COLO829 (cell line): ENCODE measurements around the gene BCL10.

Experiments used
- DNase-seq: peaks from one replicate; pipeline ENCODE4 v3.0.0; 2012; ENCODE audit warnings: low spot score

The BCL10 gene

DNA sequence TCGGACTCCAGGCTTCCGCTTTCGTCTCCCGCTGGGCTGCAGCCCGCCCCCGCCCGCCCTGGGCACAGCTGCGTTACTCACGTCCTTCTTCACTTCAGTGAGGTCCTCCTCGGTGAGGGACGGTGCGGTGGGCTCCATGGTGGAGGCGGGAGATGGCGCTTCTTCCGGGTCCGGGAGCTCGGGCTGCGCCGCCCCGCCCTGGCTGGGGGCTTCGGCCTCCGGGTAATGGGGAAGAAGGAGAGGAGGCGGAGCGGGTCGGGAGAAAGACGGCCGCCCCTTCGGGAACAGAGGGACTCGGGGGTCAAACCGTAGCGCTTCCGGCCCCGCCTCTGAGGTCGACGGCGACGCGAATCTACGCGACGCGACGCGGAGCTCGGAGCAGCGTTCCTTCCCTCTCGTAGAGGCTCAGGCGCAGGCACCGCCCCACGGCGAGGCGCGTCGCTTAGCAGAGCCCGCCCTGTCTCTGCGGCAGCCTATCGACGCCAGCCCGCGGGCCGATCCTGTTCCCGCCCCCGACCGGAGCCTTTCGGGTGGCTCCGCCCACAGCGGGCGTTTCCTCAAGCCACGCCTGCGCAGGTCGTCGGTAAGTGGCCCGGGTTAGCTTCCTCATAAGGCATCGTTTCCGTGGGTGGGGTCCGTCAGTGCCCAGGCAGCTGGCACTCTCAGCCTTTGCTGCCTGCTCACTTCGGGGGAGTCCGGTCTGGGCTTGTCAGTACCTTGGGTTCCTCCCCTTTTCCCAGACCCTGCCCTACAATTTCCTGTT, at the start of gene BCL10:
Gene BCL10, minus strand, starts transcription at position 418 of the 763 bp plus-strand sequence. Its CDS starts 280 bp downstream, at position 138.
- peak; percentile 94 for DNase-seq

DNA sequence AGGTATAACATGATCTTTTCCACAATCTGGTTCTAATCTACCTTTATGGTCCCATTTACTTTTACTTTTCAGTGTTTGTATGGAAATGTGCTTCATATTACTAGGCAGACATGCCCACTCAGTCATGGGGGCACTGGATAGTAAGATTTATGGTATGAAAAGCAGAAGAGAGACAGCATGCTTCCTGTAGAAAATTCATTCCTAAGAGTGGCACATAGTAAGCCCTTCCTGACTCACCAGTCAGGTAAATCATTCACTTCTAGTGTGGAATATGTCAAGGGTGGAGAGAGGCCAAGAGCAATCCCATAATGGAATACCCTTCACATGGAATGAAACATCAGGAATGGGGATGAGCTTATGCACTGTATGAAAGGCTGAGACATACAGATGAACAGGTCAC, 49.5 kb upstream of the BCL10 start:
- no peak for DNase-seq

DNA sequence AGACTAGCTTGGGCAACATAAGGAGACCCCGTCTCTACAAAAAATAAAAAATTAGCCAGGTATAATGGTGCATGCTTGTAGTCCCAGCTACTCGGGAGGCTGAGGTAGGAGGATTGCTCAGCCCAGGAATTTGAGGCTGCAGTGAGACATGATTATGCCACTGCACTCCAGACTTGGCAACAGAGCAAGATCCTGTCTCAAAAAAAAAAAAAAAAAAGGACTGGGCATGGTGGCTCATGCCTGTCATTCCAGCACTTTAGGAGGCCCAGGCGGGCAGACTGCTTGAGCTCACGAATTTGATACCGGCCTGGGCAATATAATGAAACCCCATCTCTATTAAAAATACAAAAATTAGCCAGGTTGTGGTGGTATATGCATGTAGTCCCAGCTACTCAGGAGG, 47.3 kb upstream of the BCL10 start:
- DNase-seq: no peak

DNA sequence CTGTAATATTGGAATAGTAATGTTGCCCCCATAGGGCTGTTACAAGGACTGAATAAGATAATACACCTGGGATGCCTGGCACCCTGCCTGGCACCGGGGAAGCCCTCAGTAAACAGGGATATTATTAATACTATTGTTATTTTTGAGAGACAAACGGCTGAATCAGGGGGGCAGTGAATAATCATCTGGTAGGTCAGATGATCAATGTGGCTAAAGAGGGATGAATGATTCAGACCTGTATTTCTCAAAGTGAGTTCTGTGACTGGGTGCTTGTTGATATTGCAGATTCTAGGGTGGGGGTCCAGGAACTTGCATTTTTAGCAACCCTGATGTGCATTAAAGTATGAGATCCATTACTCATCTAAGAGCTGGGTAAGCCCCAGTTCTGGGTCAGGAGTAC, 46.2 kb upstream of the BCL10 start:
- no peak for DNase-seq

DNA sequence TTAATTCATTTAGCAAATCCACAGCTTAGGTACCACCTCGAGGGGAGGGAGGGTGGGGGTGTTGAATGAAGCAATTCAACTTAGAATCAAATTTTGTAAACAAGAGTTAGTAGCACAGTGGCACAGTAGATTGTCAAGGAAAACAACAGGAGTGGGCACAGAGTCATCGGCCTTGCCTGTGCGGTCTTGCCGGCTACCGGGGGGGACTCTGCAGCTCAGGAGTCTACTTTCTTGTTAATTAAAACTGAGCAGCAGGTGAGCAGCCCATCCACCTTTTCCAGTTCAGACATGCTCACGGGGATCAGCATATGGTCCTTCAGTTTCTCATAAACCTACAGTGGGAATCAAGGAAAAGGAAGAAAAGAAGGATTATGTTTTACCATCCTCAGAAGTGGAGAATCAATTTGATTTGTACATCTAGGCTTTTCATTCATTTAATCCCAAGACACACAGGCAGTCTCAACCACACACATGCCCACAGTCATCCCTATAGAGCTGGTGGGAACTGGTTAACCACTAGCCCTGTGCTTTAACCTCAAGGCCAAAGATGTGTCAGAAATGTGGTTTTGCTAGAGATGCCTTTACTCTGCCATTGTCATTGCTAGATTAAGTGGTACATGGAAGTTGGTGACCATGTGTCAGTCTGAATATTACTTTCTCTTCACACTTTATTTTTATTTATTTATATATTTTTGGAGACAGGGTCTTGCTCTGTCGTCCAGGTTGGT, 45.0 kb upstream of the BCL10 start:
- DNase-seq: no peak

DNA sequence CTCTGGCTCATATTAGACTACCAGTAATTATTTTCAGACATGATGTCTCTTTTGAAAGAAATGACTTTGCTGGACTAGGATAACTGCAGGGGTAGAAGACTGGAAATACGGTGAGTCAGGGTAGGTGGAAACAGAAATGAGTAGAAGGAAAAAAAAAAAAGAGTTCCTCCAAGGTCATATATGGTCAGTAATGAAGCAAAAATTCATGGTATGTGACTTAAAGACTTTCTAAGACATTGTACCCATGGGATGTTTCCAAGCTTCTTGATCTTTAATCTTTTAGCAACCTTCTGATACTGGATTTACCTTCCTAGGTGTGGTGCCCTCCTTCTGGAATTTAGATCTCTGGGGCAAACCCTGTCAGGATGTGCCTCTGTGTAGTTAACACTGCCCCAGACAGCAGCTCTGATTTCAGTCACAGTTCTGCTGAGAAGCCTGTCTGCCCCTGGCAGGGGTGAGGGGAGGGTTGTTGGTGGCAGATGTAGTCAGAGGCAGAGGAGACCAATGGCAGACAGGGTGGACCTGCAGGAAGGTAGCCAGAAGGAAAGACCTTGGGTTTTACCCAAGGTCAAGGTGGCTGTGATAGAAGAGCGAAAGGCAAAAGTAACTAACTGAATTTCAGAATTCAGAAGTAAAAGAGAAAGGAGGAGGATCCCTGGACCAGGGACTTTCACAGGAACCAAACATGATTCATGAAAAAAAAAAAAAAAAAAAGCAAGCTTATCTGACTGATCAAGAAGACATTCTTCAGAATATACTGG, 44.1 kb upstream of the BCL10 start:
- DNase-seq: no peak

DNA sequence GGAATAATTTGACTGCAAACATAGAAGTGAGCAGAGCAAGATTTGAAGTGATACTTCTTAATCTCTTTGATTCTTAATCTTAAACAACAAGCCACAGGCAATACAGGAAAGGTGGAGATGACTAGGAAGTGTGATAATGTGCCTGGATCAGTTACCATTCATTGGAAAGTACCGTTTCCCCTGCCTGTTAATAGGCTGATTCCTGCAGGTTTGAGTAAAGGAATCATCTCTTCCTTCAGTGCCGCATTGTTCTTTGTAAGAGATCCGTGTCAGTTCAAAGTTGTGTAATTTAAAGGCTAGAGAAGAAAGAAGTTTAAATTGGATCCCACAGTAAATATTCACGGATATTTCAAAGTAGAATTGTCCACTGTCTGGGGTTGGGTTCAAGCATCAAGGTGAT, 43.5 kb upstream of the BCL10 start:
- no peak for DNase-seq

DNA sequence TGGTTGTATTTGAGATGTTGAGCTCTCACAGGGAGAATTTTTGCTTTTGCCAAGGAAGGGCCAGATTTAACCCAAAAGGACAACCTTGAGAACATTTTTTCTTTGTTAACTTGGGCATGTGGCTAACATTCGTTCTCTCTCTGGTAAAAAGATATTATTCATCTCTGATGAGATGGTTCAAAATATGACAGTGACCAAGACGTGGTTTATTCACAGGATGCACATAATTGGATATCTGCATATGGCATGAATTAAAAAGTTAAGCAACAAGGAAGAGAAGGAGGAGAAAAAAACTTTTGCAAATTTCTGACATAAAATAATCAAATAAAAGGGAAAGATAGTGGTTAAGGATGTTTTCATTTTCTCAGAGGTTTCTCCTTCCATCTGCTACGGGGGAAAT, 43.1 kb upstream of the BCL10 start:
- DNase-seq: no peak

DNA sequence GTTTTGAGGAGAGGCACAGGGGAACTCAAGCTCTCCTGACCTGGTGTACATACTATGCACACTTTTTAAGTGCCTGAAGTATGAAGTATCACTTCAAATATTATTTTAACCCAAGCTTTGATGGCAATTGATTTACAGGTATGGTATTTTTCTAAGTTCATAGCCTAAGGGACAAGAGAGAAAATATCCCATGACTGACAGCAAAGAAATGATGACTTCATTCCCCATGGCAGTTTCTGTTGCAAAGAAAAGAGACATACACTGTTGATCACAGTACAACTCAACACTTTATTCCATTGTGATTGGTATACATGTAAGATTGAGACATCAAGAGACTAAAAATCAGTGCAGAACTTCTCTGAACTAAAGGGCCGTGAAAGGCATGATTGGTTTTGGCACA, 41.8 kb upstream of the BCL10 start:
- no peak for DNase-seq

DNA sequence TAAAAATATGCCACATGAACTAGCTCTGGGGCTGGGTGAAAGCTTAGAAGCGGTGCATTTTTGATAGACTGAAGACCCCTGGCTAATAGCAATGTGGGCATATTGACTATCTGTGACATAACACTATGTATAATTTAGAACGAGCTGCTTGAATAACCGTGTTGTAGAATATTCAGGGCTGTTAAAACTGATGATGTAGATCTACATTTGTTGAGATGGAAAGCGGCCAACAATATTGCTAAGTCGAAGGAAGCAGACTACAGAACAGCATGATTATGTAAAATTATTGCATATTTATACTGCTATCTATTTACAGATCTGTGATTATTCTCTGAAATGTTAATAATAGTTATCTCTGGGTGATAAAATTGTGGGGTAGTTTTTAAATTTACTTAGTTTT, 41.1 kb upstream of the BCL10 start:
- no peak for DNase-seq

DNA sequence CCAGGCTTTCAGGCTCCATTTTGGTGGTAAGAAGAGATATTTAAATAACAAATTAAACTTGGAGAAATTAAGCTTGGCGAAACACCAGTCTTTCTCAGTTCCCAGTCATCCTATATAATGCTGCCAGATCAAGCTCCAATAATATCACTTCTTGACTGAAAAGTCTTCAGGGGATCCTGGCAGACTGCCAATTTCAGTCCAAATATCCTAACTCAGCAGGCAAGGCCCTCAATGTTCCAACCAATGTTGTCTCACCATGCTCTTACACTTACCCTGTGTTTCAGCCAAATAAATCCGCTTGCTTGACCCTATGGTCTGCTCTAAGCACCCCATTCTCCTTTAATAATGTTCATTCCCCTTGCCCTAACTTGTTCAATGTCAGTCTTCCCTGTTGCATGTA, 39.9 kb upstream of the BCL10 start:
- no peak for DNase-seq

DNA sequence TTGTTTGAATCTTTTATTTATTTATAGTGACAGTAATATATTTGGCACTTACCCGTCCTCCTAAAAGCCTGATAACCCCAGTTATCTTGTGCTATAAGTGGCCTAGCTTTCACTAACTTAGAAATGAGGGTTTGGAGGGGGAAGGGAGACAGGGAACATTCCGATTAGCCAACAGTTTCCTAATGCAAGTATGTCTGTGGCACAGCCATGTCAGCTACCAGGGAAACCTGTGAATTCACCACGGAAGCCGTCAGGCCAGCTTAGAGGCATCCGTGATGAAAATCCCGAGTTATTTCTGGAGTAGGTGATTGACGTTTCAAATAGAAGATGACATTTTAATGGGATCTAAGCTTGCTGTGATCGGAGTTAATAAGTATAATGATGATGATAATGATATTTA, 39.4 kb upstream of the BCL10 start:
- no peak for DNase-seq

DNA sequence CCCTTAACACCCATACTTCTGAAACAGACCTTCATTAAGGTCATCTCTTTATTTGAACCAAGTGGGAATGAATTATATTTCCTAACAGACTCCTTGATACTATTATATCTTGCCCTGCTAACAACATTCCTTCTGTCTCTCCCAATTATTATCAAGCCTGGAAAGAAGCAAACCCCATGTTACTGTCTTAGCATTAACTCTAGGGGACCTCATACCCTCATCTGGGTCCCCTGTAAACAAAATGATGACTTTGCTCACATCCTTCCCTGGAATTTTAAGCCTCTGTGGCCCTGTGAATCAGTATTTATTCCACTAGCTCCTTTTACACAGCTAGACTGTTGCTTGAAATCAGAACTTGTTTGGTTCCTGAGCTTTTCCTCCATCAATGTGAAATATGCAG, 38.3 kb upstream of the BCL10 start:
- DNase-seq: no peak

DNA sequence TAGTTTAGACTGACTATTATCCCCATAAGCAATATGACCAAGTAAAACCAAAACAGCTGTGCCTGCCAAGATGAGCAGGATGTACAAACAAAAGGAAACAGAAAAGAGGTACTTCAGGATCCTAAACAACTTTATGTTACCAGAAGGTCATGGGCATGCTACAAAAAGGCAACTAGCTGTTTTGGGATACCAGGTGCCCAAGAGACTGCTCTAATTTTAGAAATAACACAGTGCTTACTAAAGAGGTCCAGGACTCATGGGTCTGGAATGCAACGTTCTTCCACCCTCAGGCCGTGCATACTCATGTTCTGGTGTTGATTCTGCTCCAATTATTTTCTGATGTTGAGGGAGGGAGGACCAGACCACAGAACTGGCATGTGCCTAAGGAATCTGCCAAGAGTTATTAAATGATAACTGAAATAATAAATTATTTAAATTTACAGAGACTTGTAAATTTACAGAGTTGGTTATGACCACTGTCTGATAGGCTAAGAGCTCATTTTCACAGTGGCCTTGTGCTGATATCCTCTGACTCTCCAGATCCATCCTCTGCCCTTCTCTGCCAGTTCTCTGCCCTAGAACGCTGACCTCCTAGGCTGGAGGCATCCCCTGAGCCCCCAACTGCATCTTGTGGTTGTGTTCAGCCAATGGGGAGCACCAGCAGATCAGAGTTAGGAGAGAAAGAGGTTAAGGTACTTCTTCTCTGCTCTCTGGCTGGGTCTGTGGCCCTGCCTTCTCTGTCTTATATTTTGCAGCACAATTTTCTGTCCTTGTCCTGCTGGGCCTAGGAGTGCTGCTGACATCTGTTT, 37.7 kb upstream of the BCL10 start:
- no peak for DNase-seq

DNA sequence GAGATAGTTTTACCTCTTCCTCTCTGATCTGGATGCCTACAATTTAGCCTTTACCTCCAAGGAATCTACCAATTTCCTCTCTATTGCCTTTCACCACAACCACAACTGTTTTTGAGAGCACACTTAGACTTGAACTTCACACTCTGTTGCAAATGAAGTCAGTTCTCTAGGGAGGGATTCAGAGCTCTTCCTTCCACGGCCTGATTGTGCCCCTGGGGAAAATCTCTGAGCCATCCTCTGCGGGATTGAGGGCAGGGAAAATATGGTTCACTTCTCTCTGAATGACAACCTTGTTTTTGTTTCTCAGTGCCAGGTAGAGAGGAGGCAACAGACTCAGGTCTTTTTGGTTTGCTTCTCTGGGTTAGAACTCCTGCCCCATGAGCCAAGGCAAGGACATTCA, 35.4 kb upstream of the BCL10 start:
- no peak for DNase-seq

DNA sequence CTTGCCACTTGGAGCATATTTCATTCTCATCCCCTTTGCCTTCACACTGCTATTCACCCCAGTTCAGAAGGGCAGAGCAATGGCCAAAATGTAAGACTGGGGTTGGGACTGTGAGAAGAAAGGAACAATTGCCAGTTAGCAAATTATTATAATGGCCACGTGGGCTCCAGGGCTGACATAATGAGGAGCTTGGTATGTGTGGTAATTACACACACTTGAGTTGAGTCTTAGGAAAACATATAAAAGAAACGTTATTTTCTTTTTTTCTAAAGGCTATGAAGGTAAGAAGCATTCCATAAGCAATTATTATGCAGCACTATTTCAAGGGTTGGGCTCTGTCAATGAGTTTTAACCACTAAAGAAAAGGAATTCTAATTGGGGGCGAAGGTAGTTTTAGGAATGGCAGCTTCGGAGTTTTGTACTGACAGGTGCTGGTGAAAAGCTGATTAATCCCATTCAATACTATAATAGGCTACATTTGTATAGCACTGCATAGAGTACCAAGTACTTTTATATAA, 32.5 kb upstream of the BCL10 start:
- no peak for DNase-seq

DNA sequence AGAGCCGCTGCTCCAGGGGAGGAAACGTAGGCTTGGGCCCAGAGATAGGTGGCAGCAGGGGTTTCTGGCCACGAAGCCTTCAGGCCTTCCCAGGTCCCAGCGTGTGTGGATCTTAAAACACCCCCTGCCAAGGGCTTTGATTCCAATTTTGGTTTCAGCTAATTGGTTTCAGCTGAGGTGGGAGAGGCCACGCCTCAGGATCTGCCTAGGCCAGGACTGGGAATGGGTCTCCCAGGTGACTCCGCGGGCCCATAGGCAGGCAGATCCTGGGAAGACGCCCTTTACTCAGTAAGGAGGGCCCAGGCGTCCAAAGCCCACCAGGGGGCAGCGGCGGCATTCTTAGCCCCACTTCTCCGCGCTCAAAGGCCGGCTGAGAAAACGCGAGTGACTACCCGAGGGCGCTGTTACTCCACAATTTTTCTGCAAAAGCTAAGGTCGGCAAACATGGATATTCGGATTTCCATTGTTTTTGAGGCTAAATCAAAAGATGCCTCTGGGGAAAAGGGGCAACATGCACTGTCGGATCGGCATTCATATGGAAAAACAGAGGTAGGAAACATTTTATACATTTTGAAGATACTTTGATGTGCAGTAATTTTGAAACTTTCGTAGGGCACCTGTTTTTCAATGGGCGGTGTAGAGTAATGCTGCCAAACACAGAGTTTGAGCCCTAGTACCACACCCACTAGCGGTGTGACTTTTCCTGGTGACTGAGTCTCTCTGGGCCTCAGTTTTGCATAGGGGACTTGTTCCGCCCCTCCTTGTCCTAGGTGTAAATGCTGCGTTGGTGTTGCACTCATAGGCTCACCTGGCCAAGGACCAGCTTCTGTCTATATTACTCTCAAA, 31.8 kb upstream of the BCL10 start:
- DNase-seq: peak; percentile 70

DNA sequence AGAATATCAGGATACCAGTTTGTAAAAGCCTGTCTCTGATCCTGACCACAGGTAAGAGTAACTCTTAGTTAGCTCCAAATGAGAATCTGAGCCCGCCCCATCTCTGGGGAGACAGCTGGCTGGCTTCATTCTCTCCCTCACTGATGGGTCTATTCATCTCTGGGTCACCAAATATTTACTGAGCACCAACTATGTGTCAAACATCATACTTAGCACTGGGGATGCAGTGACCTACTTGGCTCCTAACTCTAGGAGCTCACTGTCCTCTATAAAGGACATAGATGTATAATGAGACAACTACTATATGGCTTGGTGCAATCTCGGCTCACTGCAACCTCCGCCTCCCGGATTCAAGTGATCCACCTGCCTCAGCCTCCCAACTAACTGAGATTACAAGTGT, 29.8 kb upstream of the BCL10 start:
- DNase-seq: no peak

DNA sequence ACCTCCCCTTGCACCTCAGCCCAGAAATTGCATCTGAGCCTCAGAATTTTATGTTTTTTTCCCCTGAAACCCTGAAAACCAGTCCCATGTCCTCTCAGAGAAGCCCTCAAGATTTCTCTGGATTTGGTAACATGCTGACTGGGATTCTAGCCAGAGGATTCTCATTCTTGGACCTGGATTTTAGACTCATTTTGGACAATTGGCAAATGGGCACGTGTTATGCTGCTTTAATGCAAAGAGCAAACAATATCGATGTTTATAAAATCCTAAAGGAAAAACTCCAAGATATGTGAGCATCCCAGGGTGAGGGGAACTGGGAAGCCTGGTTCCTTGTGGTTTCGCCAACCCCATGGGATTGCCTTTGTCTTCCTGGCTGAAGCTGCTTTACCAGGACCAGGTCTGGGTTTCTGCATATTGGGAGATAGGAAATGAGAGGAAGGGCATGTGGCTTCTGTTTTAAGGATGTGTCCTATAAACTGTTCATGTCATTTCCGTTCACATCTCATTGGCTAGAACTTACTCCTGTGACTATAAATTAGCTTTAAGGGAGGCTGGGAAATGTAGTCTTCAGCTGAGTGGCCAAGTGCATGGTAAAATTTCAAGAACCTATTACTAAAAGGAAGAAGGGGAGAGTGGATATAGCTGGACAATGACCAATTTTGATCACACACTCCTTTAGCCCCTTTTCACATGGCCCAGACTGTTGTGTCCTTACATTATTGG, 27.2 kb upstream of the BCL10 start:
- no peak for DNase-seq

DNA sequence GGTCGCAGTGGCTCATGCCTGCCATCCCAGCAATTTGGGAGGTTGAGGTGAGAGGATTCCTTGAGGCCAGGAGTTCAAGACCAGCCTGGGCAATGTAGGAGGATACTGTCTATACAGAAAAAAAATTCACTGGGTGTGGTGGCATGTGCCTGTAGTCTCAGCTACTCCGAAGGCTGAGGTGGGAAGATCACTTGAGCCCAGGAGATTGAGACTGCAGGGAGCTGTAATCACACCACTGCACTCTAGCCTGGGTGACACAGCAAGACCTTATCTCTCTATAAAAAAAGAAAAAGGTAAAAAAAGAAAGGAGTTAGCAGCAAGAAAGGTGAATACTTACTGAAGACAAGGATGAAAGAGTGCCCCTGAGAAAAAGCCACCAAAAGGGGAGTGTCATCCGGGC, 23.7 kb upstream of the BCL10 start:
- no peak for DNase-seq
